Measurements from ENCODE around the gene C18orf63. TPM values are rescaled to one million over a fixed set of nuclear protein-coding genes. Genes with fewer than 3 reads are reported as not detected.

Gene C18orf63
- total and polyA plus RNA-seq, 11 donors, result not detected

DNA sequence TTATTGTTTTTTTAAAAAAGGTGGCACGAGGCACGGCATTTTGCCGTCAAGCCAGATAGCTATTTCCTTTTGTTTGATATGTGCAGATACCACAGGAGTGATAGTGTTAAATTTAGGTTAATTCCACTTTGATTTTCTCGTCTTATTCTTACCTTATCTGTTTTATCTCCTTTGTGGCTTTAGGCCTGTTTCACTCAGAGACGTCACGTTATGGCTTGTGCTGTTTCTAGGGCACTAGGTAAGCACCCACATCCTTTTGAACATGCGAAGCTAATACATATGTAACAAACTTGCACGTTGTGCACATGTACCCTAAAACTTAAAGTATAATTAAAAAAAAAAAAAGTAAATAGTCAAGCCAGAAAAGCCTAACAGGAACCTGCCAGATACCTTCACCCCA is 57.8 kb downstream of the C18orf63 start:
- 72 to 83% (median 82%) methylated on average over 8 of the region's 8 CpGs for WGBS, 4 donors
- intact Hi-C loops (cut with DNase I), result no loop called here
- Histone ChIP-seq H3K27ac (no peak overlapping the region), H3K4me1 (peaks cover 0 to 9% (median under 1%) of the 10 kb centered on the region in 12 donors), H3K36me3 (no peaks in the 10 kb centered on the region), H3K4me3 (no peak overlapping the region), H3K9me3 (no peaks in the 10 kb centered on the region), H3K27me3 (no peaks in the 10 kb centered on the region)
- ATAC-seq, result no peak
- TF ChIP-seq, protein P1, sequence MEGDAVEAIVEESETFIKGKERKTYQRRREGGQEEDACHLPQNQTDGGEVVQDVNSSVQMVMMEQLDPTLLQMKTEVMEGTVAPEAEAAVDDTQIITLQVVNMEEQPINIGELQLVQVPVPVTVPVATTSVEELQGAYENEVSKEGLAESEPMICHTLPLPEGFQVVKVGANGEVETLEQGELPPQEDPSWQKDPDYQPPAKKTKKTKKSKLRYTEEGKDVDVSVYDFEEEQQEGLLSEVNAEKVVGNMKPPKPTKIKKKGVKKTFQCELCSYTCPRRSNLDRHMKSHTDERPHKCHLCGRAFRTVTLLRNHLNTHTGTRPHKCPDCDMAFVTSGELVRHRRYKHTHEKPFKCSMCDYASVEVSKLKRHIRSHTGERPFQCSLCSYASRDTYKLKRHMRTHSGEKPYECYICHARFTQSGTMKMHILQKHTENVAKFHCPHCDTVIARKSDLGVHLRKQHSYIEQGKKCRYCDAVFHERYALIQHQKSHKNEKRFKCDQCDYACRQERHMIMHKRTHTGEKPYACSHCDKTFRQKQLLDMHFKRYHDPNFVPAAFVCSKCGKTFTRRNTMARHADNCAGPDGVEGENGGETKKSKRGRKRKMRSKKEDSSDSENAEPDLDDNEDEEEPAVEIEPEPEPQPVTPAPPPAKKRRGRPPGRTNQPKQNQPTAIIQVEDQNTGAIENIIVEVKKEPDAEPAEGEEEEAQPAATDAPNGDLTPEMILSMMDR (IDR thresholded peaks at IDR 0.05), result no peak
- DNase-seq, result no peak

DNA sequence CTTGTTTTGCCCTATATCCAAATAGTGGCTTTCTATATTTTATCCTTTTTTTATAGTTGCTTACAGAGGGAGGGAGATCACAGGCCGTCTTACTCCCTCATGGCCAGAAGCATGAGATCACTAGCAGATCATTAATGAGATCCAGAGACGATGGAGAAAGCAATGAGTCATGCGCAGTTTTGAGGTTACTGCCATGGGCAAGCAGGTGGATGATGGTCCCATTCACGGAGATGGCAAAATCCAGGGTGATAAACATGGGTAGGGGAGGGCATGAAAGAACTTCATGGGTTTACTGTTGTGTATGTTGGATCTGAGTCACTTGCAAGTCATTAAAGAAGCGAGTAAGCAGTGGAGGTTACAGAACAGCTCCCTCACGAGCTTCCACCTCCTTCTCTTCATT is 60.4 kb downstream of the C18orf63 start:
- WGBS, 4 donors, result 66 to 83% (median 78%) methylated on average over 6 of the region's 6 CpGs
- no peaks in the 10 kb centered on the region for H3K27me3 ChIP-seq

DNA sequence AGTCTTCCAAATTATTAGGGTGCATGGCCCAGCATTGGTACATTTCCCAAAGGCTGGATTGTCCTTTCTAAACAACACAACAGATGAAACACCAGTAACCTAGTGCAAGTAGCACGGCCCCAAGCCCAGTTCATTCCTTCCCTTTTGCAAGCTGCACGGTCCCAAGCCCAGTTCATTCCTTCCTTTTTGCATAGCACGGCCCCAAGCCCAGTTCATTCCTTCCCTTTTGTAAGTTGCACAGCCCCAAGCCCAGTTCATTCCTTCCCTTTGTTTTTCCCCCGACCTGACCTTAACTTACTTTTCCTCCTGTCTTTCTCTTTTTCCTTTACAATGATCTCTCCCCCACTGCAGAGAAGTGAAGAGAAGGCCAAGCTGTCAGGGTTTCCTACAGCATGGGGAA is 60.9 kb downstream of the C18orf63 start:
- TF ChIP-seq POLR2A (IDR thresholded peaks at IDR 0.05), result no peak
- no peak overlapping the region for H3K4me3 ChIP-seq
- H3K9me3 ChIP-seq, result no peaks in the 10 kb centered on the region
- H3K27me3 ChIP-seq, result no peaks in the 10 kb centered on the region
- ATAC-seq (no peak), DNase-seq (no peak)
- peaks cover 0 to 13% (median 0%) of the 10 kb centered on the region in 12 donors for H3K4me1 ChIP-seq
- intact Hi-C loops (cut with DNase I), result no loop called here
- H3K27ac ChIP-seq, result no peak overlapping the region
- WGBS, 4 donors, result 80 to 84% (median 82%) methylated on average over 4 of the region's 4 CpGs
- H3K36me3 ChIP-seq, result no peaks in the 10 kb centered on the region

More for the DNA sequence above, 60.4 kb downstream of the C18orf63 start:
- ATAC-seq (peak in 1 of 4 donors; percentile 70), DNase-seq (peak in 1 of 5 donors; percentile 10)
- no peak for TF ChIP-seq POLR2A (IDR thresholded peaks at IDR 0.05)
- TF ChIP-seq, protein P1 (IDR thresholded peaks at IDR 0.05), result no peak
- H3K27ac ChIP-seq, result no peak overlapping the region
- no peak overlapping the region for H3K4me3 ChIP-seq
- no peaks in the 10 kb centered on the region for H3K36me3 ChIP-seq
- H3K4me1 ChIP-seq, result peaks cover 0 to 13% (median 0%) of the 10 kb centered on the region in 12 donors
- intact Hi-C loops (cut with DNase I), result no loop called here
- H3K9me3 ChIP-seq, result no peaks in the 10 kb centered on the region

- H3K4me3 ChIP-seq, result no peak overlapping the region
- no peaks in the 10 kb centered on the region for H3K36me3 ChIP-seq
- WGBS, 4 donors, result 70 to 82% (median 79%) methylated on average over 1 of the region's 1 CpG
- TF ChIP-seq, protein P1 (IDR thresholded peaks at IDR 0.05), result no peak
- TF ChIP-seq POLR2A (IDR thresholded peaks at IDR 0.05), result no peak
- no peaks in the 10 kb centered on the region for H3K27me3 ChIP-seq
- ATAC-seq, result no peak
- no peak for DNase-seq
- no peak overlapping the region for H3K27ac ChIP-seq
- intact Hi-C loops (cut with DNase I), result no loop called here
- no peaks in the 10 kb centered on the region for H3K9me3 ChIP-seq
- H3K4me1 ChIP-seq, result peaks cover 0 to 13% (median 0%) of the 10 kb centered on the region in 12 donors
These were observed 62.1 kb downstream of the C18orf63 start for GRCh38 chr18:74377776-74378175.

GRCh38 chr18:74378179-74378682 is 62.6 kb downstream of the C18orf63 start:
- H3K9me3 ChIP-seq, result no peaks in the 10 kb centered on the region
- intact Hi-C loops (cut with DNase I), result no loop called here
- H3K36me3 ChIP-seq, result no peaks in the 10 kb centered on the region
- ATAC-seq, result peak in 3 of 4 donors; percentile 45 to 79 (median 52)
- peaks cover 0 to 13% (median 0%) of the 10 kb centered on the region in 12 donors for H3K4me1 ChIP-seq
- WGBS, 4 donors, result 62 to 70% (median 65%) methylated on average over 4 of the region's 4 CpGs
- no peak overlapping the region for H3K4me3 ChIP-seq
- no peaks in the 10 kb centered on the region for H3K27me3 ChIP-seq
- no peak overlapping the region for H3K27ac ChIP-seq
- peak in 2 of 5 donors; percentile 20 to 39 for DNase-seq
- TF ChIP-seq, protein P1 (IDR thresholded peaks at IDR 0.05), result no peak
- TF ChIP-seq POLR2A (IDR thresholded peaks at IDR 0.05), result no peak
